ENCODE data around the gene LYPD6B. TPM values are rescaled to one million over a fixed set of nuclear protein-coding genes. Genes with fewer than 3 reads are reported as not detected.
A peak's percentile ranks its signal among the peaks of the same experiment; 100 is the strongest.

Gene LYPD6B
- total RNA-seq, 1 donor from 2014 or later, result 13.5 TPM

- TF ChIP-seq CTCF (IDR thresholded peaks at IDR 0.05), result no peak
- H3K27ac Mint-ChIP-seq (ENCODE audit: unreplicated experiment), result no peak overlapping the region
- H3K9me3 Mint-ChIP-seq (ENCODE audit: unreplicated experiment), result no peaks in the 10 kb centered on the region
- no peaks in the 10 kb centered on the region for H3K27me3 Mint-ChIP-seq (ENCODE audit: unreplicated experiment)
- DNase-seq (ENCODE audit: extremely low spot score, unreplicated experiment), result no peak
- peaks cover 12% of the 10 kb centered on the region for H3K4me1 Mint-ChIP-seq (ENCODE audit: unreplicated experiment)
- H3K4me3 Mint-ChIP-seq (ENCODE audit: unreplicated experiment), result no peak overlapping the region
- no peaks in the 10 kb centered on the region for H3K36me3 Mint-ChIP-seq (ENCODE audit: unreplicated experiment)
Observed at GRCh38 chr2:149160701-149161217, 122.3 kb downstream of the LYPD6B start.

- H3K4me3 Mint-ChIP-seq (ENCODE audit: unreplicated experiment), result no peak overlapping the region
- no peaks in the 10 kb centered on the region for H3K9me3 Mint-ChIP-seq (ENCODE audit: unreplicated experiment)
- peak overlapping the region; percentile 38 for H3K27ac Mint-ChIP-seq (ENCODE audit: unreplicated experiment)
- H3K36me3 Mint-ChIP-seq (ENCODE audit: unreplicated experiment), result no peaks in the 10 kb centered on the region
- DNase-seq (ENCODE audit: extremely low spot score, unreplicated experiment), result no peak
- H3K4me1 Mint-ChIP-seq (ENCODE audit: unreplicated experiment), result peaks cover 12% of the 10 kb centered on the region
- TF ChIP-seq CTCF (IDR thresholded peaks at IDR 0.05), result no peak
- no peaks in the 10 kb centered on the region for H3K27me3 Mint-ChIP-seq (ENCODE audit: unreplicated experiment)
Observed at GRCh38 chr2:149161481-149162225, 123.2 kb downstream of the LYPD6B start.

GRCh38 chr2:149164296-149164695, 125.8 kb downstream of the LYPD6B start:
- no peaks in the 10 kb centered on the region for H3K36me3 Mint-ChIP-seq (ENCODE audit: unreplicated experiment)
- TF ChIP-seq CTCF (IDR thresholded peaks at IDR 0.05), result no peak
- H3K27me3 Mint-ChIP-seq (ENCODE audit: unreplicated experiment), result no peaks in the 10 kb centered on the region
- DNase-seq (ENCODE audit: extremely low spot score, unreplicated experiment), result no peak
- H3K4me1 Mint-ChIP-seq (ENCODE audit: unreplicated experiment), result peaks cover 9% of the 10 kb centered on the region
- H3K9me3 Mint-ChIP-seq (ENCODE audit: unreplicated experiment), result no peaks in the 10 kb centered on the region
- no peak overlapping the region for H3K27ac Mint-ChIP-seq (ENCODE audit: unreplicated experiment)
- H3K4me3 Mint-ChIP-seq (ENCODE audit: unreplicated experiment), result no peak overlapping the region

GRCh38 chr2:149164827-149165226, 126.3 kb downstream of the LYPD6B start:
- peaks cover 9% of the 10 kb centered on the region for H3K4me1 Mint-ChIP-seq (ENCODE audit: unreplicated experiment)
- no peak overlapping the region for H3K27ac Mint-ChIP-seq (ENCODE audit: unreplicated experiment)
- H3K9me3 Mint-ChIP-seq (ENCODE audit: unreplicated experiment), result no peaks in the 10 kb centered on the region
- DNase-seq (ENCODE audit: extremely low spot score, unreplicated experiment), result no peak
- H3K36me3 Mint-ChIP-seq (ENCODE audit: unreplicated experiment), result no peaks in the 10 kb centered on the region
- no peak for TF ChIP-seq CTCF (IDR thresholded peaks at IDR 0.05)
- H3K4me3 Mint-ChIP-seq (ENCODE audit: unreplicated experiment), result no peak overlapping the region
- H3K27me3 Mint-ChIP-seq (ENCODE audit: unreplicated experiment), result no peaks in the 10 kb centered on the region

- H3K36me3 Mint-ChIP-seq (ENCODE audit: unreplicated experiment), result no peaks in the 10 kb centered on the region
- no peak overlapping the region for H3K27ac Mint-ChIP-seq (ENCODE audit: unreplicated experiment)
- no peak overlapping the region for H3K4me3 Mint-ChIP-seq (ENCODE audit: unreplicated experiment)
- no peak for TF ChIP-seq CTCF (IDR thresholded peaks at IDR 0.05)
- H3K4me1 Mint-ChIP-seq (ENCODE audit: unreplicated experiment), result no peaks in the 10 kb centered on the region
- no peak for DNase-seq (ENCODE audit: extremely low spot score, unreplicated experiment)
- no peaks in the 10 kb centered on the region for H3K9me3 Mint-ChIP-seq (ENCODE audit: unreplicated experiment)
- no peaks in the 10 kb centered on the region for H3K27me3 Mint-ChIP-seq (ENCODE audit: unreplicated experiment)
Observed at GRCh38 chr2:149167001-149167780, 128.7 kb downstream of the LYPD6B start.
